ENCODE data around the gene TRABD2B. TPM values are rescaled to one million over a fixed set of nuclear protein-coding genes. Genes with fewer than 3 reads are reported as not detected.

TRABD2B gene
- total RNA-seq, 1 donor from 2014 or later: 0.64 TPM

DNA sequence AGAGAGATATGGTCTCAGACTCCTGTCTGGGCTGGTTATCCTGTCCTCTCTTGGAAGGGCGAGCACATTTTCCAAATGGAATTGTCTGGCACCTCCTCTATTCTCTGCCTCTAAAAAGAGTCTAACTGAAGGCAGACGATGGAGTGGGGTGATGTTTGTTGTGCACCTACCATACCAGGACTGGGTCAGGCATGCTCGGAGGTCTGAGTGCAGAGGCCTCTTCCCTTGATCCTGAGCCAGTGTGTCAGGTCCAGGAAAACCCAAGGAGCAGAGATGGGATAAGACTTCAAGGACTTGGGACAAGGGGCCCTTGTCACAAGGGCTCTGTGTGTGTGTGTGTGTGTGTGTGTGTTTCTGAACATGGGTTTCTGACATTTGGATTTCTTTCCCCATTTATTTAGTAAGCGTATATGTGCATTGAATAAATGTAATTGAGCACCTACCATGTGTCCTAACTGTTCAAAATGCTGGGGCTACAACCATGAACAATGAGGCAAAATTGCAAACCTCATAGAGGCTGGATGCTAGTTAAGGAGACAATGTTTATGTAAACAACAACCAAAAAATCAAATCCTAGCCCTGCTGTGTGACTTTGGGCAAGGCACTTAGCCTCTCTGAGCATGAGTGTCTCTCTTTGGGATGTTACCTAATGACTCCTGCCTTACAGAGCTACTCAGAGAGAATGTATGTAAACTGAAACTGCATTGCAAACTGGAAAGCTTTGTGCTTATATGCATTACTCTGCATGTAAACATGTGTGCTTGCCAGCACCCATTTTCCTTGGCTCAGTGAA lies 283.0 kb downstream of the TRABD2B start:
- no peak for ATAC-seq

DNA sequence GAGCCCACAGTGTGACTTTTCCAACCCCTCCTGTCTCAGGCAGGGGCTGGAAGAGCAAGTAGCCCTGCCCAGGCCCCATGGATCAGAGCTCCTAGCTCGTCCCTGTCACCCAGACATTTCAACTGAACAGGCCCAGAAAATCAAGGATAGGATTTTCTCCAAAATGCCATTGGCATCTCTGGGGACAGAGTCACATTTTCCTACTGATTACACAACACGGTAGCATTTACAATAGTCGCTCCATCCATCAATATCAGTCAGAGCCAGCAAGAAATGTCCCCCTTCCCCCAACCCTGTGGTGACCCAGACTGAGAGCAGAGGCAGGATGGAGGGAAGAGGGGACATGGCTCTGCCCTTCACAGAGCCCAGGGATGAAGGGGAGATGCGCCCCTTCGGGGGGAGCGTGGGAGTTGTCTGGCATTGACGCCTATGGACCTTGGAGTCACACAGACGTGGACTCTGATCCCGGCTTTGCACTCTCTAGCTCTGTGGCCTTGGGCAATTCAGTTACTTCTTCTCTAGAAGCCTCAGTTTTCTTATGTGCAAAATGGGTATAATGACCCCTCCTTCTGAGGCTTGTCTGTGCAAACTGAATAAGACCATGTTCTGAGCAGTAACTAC lies 283.7 kb downstream of the TRABD2B start:
- no peak for ATAC-seq

DNA sequence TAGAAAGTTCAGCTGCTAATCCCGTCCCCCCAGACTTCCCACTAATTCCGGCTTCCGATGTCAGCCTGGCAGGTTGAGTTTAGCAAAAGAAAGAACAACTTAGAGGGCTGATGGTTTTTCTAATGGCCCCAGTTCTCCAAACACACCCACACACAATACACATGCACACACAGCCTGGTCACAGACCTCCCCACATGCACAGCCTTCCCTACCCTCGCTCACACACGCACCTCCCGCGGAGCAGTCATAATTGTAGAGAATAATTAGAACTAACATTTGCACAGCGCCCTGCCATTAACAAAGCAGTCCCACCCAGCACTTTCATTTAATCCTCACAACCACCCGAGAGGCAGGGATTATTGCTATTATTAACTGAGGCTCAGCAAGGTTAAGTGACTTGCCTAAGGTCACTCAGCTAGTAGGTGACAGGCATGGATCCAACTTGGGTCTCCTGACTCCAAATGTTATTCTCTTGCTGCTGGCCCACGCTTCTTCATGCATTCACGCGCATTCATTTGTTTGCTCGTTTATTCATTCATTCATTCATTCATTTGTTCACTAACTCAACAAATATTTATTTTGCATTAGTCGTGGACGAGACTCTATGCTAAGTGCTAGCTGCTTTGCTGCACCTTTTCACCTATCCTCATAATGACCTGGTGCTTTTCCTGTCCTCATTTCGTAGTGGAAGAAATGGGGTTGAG lies 284.4 kb downstream of the TRABD2B start:
- no peak for ATAC-seq

DNA sequence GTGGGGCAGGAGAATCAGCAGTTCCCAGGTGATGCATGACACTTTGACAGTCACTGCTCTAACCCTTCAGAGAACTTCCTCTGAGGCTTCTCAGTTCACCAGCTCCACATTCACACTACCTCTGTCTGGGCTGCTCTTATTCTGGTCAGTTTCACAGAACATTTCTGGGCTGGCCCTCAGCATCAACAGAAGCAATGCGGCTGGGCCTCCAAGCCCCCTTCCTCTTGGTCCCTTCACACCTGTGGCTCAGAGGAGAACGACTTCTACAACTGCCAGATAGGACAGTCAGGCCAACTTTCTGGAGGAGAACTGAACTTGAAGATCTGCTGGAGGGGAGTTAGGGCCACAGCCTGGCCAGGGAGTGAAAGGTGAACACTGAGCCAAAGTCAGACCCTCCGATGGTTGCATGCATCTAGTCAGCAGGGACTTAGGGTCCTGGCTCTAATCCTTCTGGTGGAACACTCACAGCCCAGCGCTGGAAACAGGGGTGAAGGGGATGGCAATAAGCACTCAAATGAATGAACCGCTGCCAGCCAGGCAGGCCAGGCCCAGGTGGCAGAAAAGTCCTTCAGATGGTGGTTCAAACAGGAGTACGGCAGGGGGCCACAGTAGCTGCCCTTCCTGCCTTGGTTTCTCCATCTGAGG lies 285.2 kb downstream of the TRABD2B start:
- no peak for ATAC-seq

DNA sequence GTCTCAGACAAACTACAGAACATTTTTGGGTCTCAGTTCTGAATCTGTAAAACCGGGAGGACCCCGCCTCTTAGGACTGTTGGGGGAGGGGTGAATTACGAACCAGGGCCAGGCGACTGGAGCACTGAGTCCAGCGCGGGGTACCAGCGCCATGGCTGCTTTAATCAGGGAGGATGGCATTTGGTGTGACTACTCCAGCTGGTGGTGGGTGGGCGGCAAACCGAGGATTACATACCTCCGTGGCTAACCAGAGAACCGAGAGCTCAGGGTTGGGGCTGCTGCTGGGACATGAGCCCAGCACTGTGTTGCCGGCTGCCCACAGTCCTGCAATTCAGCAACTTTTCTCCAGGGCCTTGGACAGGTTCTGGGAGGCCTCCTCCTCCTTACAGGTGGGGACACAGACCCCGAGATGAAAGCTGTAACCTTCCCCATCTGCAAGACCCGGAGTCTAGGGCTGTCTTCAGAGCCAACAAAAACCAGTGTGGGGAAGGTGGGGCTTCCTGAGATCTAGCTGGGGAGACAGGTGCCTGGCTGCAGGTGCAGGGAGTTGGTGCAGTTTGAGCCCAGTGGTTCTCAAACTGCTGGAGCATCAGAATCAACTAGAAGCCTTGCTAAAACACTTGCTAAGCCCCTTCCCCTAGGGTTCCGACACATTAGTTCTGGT lies 285.9 kb downstream of the TRABD2B start:
- no peak for ATAC-seq

Other genes starting within 250 kb of the TRABD2B start
- gene SLC5A9, start 225.3 kb upstream of the TRABD2B start, total RNA-seq: not detected

Measured in esophagus mucosa (tissue), 1 donor.